Esophagus muscularis mucosa (tissue), 4 donors: ENCODE data around the gene PPFIA3. TPM values are rescaled to one million over a fixed set of nuclear protein-coding genes. Genes with fewer than 3 reads are reported as not detected.
A peak's percentile ranks its signal among the peaks of the same experiment; 100 is the strongest.
"Not testable (repeated sequence)": the region's sequence is repeated elsewhere in the genome, so short reads cannot be mapped to it uniquely, and the experiment has no call there.

Experiments
- DNase-seq: peaks from one replicate; pipeline ENCODE4 v3.0.0-alpha.2; 2017; ENCODE audit errors: extremely low spot score
- H3K27ac ChIP-seq, 4 donors: fragments of 200-600 bp; sonication (generic); replicated peaks in 1 of 4; 1 replicate in 3 of 4; 2 replicates in 1 of 4; pipeline ENCODE4 v1.5.1; 2016 to 2019; ENCODE audit warnings: mild to moderate bottlenecking in 1 of 4
- H3K27me3 ChIP-seq, 4 donors: fragments of 200-600 bp; sonication (generic); one replicate each; pipeline versions ENCODE4 v1.5.1 to v1.6.0; 2016 to 2019
- H3K36me3 ChIP-seq, 4 donors: fragments of 200-600 bp; sonication (generic); one replicate each; pipeline ENCODE4 v1.5.1; 2016 to 2019
- H3K4me1 ChIP-seq, 4 donors: fragments of 200-600 bp; sonication (generic); one replicate each; pipeline ENCODE4 v1.5.1; 2016 to 2019
- H3K4me3 ChIP-seq, 4 donors: fragments of 200-600 bp; sonication (generic); 1 replicate in 2 of 4; 2 replicates in 2 of 4; pipeline ENCODE4 v1.5.1; 2016 to 2019; ENCODE audit warnings: mild to moderate bottlenecking in 4 of 4, moderate library complexity in 1 of 4
- H3K9me3 ChIP-seq, 4 donors: fragments of 200-600 bp; sonication (generic); 1 replicate in 3 of 4; 2 replicates in 1 of 4; pipeline ENCODE4 v1.5.1; 2016 to 2019
- EP300 ChIP-seq: sonication (generic); formaldehyde crosslinking; IDR thresholded peaks from one replicate; pipeline ENCODE4 v1.6.1; 2017; ENCODE audit warnings: antibody characterized with exemption
- POLR2A ChIP-seq: fragments of 450-650 bp; IDR thresholded peaks from one replicate; pipeline ENCODE4 v1.6.1; 2017; ENCODE audit warnings: antibody characterized with exemption, moderate library complexity, mild to moderate bottlenecking, low read depth
- POLR2AphosphoS5 ChIP-seq, 2 donors: sonication (generic); formaldehyde crosslinking; IDR thresholded peaks; one replicate each; pipeline ENCODE4 v1.6.1; 2017; ENCODE audit warnings: antibody characterized with exemption in 2 of 2
- WGBS: methylation state at CpG from one replicate; pipeline ENCODE4 v1.1.5; 2018; 5-methylcytosine and 5-hydroxymethylcytosine counted together
- intact Hi-C: fragments of 100-400 bp; cut with DNase I; formaldehyde crosslinking; loops from one replicate; pipeline ENCODE4 v1.15.1; 2023
- total RNA-seq, 4 donors: library from RNA; depleted of rRNA; stranded (reverse); fragments of >200 nt; gene quantifications; one replicate each; pipeline versions ENCODE4 v1.1.0 to v1.2.1, GENCODE V29; 2016
- TF ChIP-seq, protein P1 (sequence below), 3 experiments: fragments of 200-600 bp in 2 of 3; fragments of 450-650 bp in 1 of 3; sonication (generic) in 2 of 3; IDR thresholded peaks; one replicate each; pipeline ENCODE4 v1.5.1; 2017 to 2019; ENCODE audit warnings: antibody characterized with exemption in 3 of 3, mild to moderate bottlenecking in 2 of 3, moderate library complexity in 1 of 3

Gene PPFIA3
- total RNA-seq, 4 donors from 2014 or later = 3.3 to 8.4 (median 5.3) TPM

DNA sequence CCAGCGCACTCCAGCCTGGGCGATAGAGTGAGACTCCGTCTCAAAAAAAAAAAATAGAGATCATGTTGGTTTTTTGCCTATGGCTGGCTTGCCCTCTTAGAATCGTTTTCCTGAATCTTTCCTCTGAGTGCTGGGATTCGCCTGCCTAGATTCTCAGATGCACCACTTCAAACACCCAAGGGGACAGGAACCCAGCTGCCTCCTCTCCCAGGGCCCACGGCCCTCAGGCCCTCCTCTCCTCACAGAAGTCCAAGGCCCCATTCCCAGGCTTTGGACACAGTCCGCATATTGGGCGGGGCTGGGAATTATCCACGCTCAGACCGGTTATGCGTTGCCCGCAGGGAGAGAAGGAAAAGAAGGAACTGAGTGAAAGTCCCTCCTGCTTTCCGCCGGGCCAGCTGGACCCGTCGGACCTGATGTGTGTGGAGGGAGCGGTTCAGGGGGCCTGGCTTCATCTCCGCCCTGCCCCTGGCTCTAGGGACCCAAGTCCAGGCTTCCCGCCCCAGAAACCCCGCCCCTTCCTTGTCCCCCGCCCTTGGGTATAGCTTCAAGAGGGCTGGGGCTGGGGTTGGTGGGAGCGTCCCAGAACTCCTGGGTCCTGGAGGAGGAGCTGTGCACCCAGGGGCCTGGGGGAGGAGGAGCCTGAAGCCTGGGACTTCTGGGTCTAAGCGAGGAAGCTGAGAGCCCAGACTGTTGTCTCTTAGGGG lies 5.8 kb downstream of the PPFIA3 start:
- H3K36me3 ChIP-seq = no peaks in the 10 kb centered on the region
- H3K4me3 ChIP-seq = no peak overlapping the region
- WGBS = 64% methylated on average over 8 of the region's 23 CpGs
- H3K27me3 ChIP-seq = no peaks in the 10 kb centered on the region
- H3K9me3 ChIP-seq = no peaks in the 10 kb centered on the region
- H3K27ac ChIP-seq = no peak overlapping the region
- no peak for DNase-seq
- TF ChIP-seq, protein P1, sequence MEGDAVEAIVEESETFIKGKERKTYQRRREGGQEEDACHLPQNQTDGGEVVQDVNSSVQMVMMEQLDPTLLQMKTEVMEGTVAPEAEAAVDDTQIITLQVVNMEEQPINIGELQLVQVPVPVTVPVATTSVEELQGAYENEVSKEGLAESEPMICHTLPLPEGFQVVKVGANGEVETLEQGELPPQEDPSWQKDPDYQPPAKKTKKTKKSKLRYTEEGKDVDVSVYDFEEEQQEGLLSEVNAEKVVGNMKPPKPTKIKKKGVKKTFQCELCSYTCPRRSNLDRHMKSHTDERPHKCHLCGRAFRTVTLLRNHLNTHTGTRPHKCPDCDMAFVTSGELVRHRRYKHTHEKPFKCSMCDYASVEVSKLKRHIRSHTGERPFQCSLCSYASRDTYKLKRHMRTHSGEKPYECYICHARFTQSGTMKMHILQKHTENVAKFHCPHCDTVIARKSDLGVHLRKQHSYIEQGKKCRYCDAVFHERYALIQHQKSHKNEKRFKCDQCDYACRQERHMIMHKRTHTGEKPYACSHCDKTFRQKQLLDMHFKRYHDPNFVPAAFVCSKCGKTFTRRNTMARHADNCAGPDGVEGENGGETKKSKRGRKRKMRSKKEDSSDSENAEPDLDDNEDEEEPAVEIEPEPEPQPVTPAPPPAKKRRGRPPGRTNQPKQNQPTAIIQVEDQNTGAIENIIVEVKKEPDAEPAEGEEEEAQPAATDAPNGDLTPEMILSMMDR (IDR thresholded peaks at IDR 0.05) = no peak
- peaks cover 14 to 30% (median 24%) of the 10 kb centered on the region in 4 donors for H3K4me1 ChIP-seq
- intact Hi-C loops = no loop called here

- Histone ChIP-seq H3K36me3 (no peaks in the 10 kb centered on the region), H3K4me1 (peaks cover 12 to 26% (median 21%) of the 10 kb centered on the region in 4 donors), H3K27ac (no peak overlapping the region), H3K4me3 (no peak overlapping the region), H3K9me3 (no peaks in the 10 kb centered on the region), H3K27me3 (no peaks in the 10 kb centered on the region)
- intact Hi-C loops = no loop called here
- no peak for DNase-seq
- TF ChIP-seq EP300 = no peak
- no peak for TF ChIP-seq POLR2AphosphoS5 (IDR thresholded peaks at IDR 0.05)
- TF ChIP-seq POLR2A = no peak
- TF ChIP-seq, protein P1 (IDR thresholded peaks at IDR 0.05) = no peak
- 79% methylated on average over 4 of the region's 4 CpGs for WGBS
Measured at GRCh38 chr19:49126575-49126974, 7.2 kb downstream of the PPFIA3 start.

DNA sequence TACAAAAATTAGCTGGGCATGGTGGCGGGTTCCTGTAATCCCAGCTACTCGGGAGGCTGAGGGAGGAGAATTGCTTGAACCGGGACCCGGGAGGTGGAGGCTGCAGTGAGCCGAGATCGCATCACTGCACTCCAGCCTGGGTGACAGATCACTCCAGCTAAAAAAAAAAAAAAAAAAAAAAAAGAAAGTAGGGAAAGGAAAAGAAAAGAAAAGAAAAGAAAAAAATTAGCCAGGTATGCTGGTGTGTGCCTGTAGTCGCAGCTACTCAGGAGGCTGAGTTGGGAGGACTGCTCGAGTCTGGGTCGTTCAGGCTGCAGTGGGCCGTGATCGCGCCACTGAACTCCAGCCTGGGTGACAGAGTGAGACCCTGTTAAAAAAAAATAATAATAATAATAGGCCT lies 7.9 kb downstream of the PPFIA3 start:
- Histone ChIP-seq H3K4me3 (peak overlapping the region in 1 of 4 donors; percentile 43), H3K4me1 (peaks cover 12 to 26% (median 21%) of the 10 kb centered on the region in 4 donors), H3K27ac (peak overlapping the region in 2 of 4 donors; percentile 78 to 81)
- intact Hi-C loops, H3K9me3 ChIP-seq, H3K27me3 ChIP-seq, H3K36me3 ChIP-seq, DNase-seq: not testable (repeated sequence)
- 94% methylated on average over 12 of the region's 12 CpGs for WGBS

- intact Hi-C loops = no loop called here
- DNase-seq = peak; percentile 99
- Histone ChIP-seq H3K9me3 (no peaks in the 10 kb centered on the region), H3K27ac (peak overlapping the region; percentile 60 to 86 (median 80)), H3K27me3 (no peaks in the 10 kb centered on the region), H3K4me1 (peaks cover 12 to 26% (median 22%) of the 10 kb centered on the region in 4 donors), H3K36me3 (no peaks in the 10 kb centered on the region), H3K4me3 (peak overlapping the region; percentile 39 to 54 (median 43))
- TF ChIP-seq EP300 (no peak), POLR2AphosphoS5 (IDR thresholded peaks at IDR 0.05) (peak in 1 of 2 donors; percentile 86), POLR2A (no peak)
- TF ChIP-seq, protein P1 (IDR thresholded peaks at IDR 0.05) = peak; percentile 17 to 40 (median 36)
- 8% methylated on average over 16 of the region's 63 CpGs for WGBS
Measured at GRCh38 chr19:49127674-49128544, 8.6 kb downstream of the PPFIA3 start.

- peak overlapping the region; percentile 47 to 86 (median 80) for H3K27ac ChIP-seq
- 43% methylated on average over 15 of the region's 15 CpGs for WGBS
- intact Hi-C loops = no loop called here
Measured at GRCh38 chr19:49128545-49129237, 9.3 kb downstream of the PPFIA3 start.

More at GRCh38 chr19:49128545-49129237, 9.3 kb downstream of the PPFIA3 start:
- no peaks in the 10 kb centered on the region for H3K27me3 ChIP-seq
- no peaks in the 10 kb centered on the region for H3K36me3 ChIP-seq
- H3K4me1 ChIP-seq = peaks cover 12 to 34% (median 30%) of the 10 kb centered on the region in 4 donors
- TF ChIP-seq, protein P1 (IDR thresholded peaks at IDR 0.05) = no peak
- TF ChIP-seq POLR2AphosphoS5 (IDR thresholded peaks at IDR 0.05) = no peak
- no peak for TF ChIP-seq POLR2A
- no peak for TF ChIP-seq EP300
- H3K9me3 ChIP-seq = no peaks in the 10 kb centered on the region
- peak overlapping the region; percentile 39 to 54 (median 43) for H3K4me3 ChIP-seq
- no peak for DNase-seq
